Gastroesophageal sphincter (tissue), 3 donors: ENCODE measurements around the gene SULT1C3.

ENCODE experiments used
- CTCF ChIP-seq, 4 experiments: fragments of 200-600 bp in 2 of 4; fragments of 450-650 bp in 2 of 4; sonication (generic) in 1 of 4; IDR thresholded peaks; one replicate each; pipeline ENCODE4 v1.5.1; 2017 to 2019; ENCODE audit warnings: antibody characterized with exemption in 4 of 4, mild to moderate bottlenecking in 2 of 4, moderate library complexity in 2 of 4
- EP300 ChIP-seq: sonication (generic); formaldehyde crosslinking; IDR thresholded peaks from one replicate; pipeline ENCODE4 v1.6.1; 2017; ENCODE audit warnings: antibody characterized with exemption, mild to moderate bottlenecking
- POLR2A ChIP-seq, 2 donors: fragments of 450-650 bp; IDR thresholded peaks; one replicate each; pipeline ENCODE4 v1.6.1; 2017; ENCODE audit warnings: antibody characterized with exemption in 2 of 2, mild to moderate bottlenecking in 2 of 2, moderate library complexity in 1 of 2
- POLR2AphosphoS5 ChIP-seq: sonication (generic); formaldehyde crosslinking; IDR thresholded peaks from one replicate; pipeline ENCODE4 v1.6.1; 2017; ENCODE audit warnings: antibody characterized with exemption

DNA sequence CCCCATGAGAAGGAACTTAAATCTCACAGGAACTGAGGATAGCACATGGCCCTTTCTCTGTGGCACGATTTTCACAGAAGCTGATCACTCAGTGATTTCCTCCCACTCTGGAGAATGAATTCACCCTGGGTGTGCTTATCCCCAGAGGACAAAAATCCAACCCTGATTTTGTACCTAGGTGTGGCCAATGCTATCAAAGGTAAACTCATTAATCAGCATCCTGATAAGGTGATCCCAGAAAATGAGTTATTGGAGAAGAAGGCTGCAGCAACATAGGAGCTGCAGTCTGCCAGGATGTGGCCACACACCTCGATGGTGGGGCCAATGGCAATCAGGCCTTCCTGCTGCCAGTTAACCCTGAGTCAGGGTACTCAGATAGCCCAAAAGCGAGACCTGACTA is 40.7 kb downstream of the SULT1C3 start:
- TF ChIP-seq CTCF (IDR thresholded peaks at IDR 0.05) (no peak), POLR2A (IDR thresholded peaks at IDR 0.05) (no peak), POLR2AphosphoS5 (no peak), EP300 (no peak)
